Measurements from ENCODE around the gene ZNF277.

The ZNF277 gene

GRCh38 chr7:112302566-112302965 lies 96.1 kb downstream of the ZNF277 start:
- no peak for TF ChIP-seq CTCF (IDR thresholded peaks at IDR 0.05)

GRCh38 chr7:112306903-112307302 lies 100.4 kb downstream of the ZNF277 start:
- TF ChIP-seq CTCF (IDR thresholded peaks at IDR 0.05), result no peak

GRCh38 chr7:112307506-112307905 lies 101.0 kb downstream of the ZNF277 start:
- no peak for TF ChIP-seq CTCF (IDR thresholded peaks at IDR 0.05)

- TF ChIP-seq CTCF (IDR thresholded peaks at IDR 0.05), result no peak
These were observed 102.5 kb downstream of the ZNF277 start for GRCh38 chr7:112308974-112309373.

GRCh38 chr7:112322070-112322469 lies 115.6 kb downstream of the ZNF277 start:
- no peak for TF ChIP-seq CTCF (IDR thresholded peaks at IDR 0.05)

- TF ChIP-seq CTCF (IDR thresholded peaks at IDR 0.05), result no peak
These were observed 121.1 kb downstream of the ZNF277 start for GRCh38 chr7:112327566-112327965.

- TF ChIP-seq CTCF (IDR thresholded peaks at IDR 0.05), result no peak
These were observed 125.0 kb downstream of the ZNF277 start for GRCh38 chr7:112331492-112331891.

GRCh38 chr7:112334366-112334765 lies 127.9 kb downstream of the ZNF277 start:
- TF ChIP-seq CTCF (IDR thresholded peaks at IDR 0.05), result no peak
